Measurements from ENCODE around the gene LRIG3. TPM values are rescaled to one million over a fixed set of nuclear protein-coding genes. Genes with fewer than 3 reads are reported as not detected.

The LRIG3 gene
- total RNA-seq, 2 donors from 2014 or later, result 68.6 to 71.6 TPM

DNA sequence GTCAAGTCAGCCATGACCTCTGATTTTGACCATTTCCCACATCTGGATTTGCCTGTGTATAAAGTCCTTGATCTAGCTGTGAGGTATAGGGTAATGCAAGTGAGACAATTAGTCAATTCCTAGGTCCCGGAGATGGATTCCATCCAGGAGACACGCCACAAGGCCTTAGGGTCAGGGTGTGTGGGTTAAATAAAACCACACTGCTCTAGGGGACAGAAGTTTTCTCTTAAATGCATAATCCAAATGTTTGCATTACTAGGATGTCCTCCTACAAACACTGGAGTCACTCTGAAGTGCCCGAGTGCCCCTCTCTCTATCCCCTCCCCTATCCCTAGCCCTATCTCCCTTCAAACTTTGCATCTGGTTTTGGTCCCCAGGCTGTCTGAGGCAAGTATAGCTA lies 26.8 kb downstream of the LRIG3 start:
- Histone ChIP-seq H3K27me3 (no peaks in the 10 kb centered on the region), H3K9me3 (no peaks in the 10 kb centered on the region), H3K4me1 (peaks cover 49% of the 10 kb centered on the region), H3K4me3 (no peak overlapping the region), H3K36me3 (replicated peaks in 1 of 2; ENCODE audit: insufficient read depth in 1 of 2, low read depth in 2 of 2) (peaks cover 0 to 15% of the 10 kb centered on the region in 2 donors), H3K27ac (peak overlapping the region in 1 of 4 donors; percentile 6)
- WGBS, 2 donors, result 74 to 76% methylated on average over 3 of the region's 3 CpGs
- intact Hi-C loops (cut with DNase I), result no loop called here
- TF ChIP-seq, protein P1, sequence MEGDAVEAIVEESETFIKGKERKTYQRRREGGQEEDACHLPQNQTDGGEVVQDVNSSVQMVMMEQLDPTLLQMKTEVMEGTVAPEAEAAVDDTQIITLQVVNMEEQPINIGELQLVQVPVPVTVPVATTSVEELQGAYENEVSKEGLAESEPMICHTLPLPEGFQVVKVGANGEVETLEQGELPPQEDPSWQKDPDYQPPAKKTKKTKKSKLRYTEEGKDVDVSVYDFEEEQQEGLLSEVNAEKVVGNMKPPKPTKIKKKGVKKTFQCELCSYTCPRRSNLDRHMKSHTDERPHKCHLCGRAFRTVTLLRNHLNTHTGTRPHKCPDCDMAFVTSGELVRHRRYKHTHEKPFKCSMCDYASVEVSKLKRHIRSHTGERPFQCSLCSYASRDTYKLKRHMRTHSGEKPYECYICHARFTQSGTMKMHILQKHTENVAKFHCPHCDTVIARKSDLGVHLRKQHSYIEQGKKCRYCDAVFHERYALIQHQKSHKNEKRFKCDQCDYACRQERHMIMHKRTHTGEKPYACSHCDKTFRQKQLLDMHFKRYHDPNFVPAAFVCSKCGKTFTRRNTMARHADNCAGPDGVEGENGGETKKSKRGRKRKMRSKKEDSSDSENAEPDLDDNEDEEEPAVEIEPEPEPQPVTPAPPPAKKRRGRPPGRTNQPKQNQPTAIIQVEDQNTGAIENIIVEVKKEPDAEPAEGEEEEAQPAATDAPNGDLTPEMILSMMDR (IDR thresholded peaks at IDR 0.05), result no peak
- no peak for TF ChIP-seq POLR2A (IDR thresholded peaks at IDR 0.05)
- DNase-seq (no peak), ATAC-seq (no peak)

DNA sequence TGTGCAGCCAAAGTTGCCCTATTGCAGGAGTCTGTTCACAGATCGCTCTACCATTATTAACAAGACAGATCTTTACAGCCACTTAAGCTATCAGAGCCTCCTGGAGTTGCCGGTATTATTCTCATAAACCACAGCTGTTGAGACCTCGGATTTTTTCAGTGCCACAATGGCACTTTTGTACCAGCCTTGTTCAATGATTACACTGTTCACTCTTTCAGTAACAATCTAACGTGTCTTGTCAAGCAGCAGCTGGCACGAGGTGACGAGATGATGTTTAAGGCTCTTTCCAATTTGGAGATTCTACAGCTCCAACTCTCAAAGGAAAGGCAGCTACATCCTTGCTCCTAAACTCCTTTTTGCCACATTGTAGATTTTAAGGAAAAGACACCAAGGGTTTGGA lies 30.7 kb downstream of the LRIG3 start:
- no peak overlapping the region for H3K4me3 ChIP-seq
- DNase-seq (no peak), ATAC-seq (no peak)
- H3K27ac ChIP-seq, result no peak overlapping the region
- no peak for TF ChIP-seq POLR2A (IDR thresholded peaks at IDR 0.05)
- TF ChIP-seq, protein P1 (IDR thresholded peaks at IDR 0.05), result no peak
- H3K27me3 ChIP-seq, result no peaks in the 10 kb centered on the region
- no peaks in the 10 kb centered on the region for H3K9me3 ChIP-seq
- intact Hi-C loops (cut with DNase I), result no loop called here
- H3K36me3 ChIP-seq (replicated peaks in 1 of 2; ENCODE audit: insufficient read depth in 1 of 2, low read depth in 2 of 2), result peaks cover 10 to 43% of the 10 kb centered on the region in 2 donors
- 58 to 70% methylated on average over 6 of the region's 6 CpGs for WGBS, 2 donors
- peaks cover 19% of the 10 kb centered on the region for H3K4me1 ChIP-seq

DNA sequence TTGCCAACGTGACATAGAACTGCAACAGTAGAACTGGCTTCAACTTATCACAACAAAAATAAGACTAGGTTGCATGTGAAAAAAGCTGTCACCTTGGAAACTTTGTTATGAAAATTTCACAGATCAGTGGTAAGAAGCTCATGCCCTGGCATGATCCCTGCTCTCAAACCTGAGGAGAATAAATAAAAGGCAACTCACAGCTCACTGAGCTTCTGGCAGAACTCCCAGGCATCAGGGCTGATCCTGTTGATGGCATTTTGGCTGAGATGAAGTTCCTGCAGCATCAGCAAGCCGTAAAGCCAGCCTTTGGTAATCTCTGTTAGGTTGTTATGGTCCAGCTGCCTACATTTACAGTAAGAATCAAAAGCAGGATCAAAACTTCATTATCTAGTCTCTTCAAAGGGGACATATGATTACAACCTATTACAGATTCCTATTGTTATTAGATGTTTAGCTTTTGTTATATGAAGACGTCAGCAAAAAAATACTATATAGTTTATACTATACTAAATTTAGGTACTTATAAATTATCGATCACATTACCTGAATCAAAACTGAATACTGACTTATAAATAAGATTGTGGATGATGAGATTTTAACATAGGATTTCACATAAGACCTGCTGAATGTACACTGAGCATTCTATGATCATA lies 32.0 kb downstream of the LRIG3 start:
- ATAC-seq (peak; percentile 58), DNase-seq (peak; percentile 34 to 72 (median 64))
- Histone ChIP-seq H3K27me3 (no peaks in the 10 kb centered on the region), H3K4me3 (no peak overlapping the region), H3K9me3 (no peaks in the 10 kb centered on the region), H3K4me1 (peaks cover 6% of the 10 kb centered on the region), H3K27ac (no peak overlapping the region), H3K36me3 (replicated peaks in 1 of 2; ENCODE audit: insufficient read depth in 1 of 2, low read depth in 2 of 2) (peaks cover 10 to 43% of the 10 kb centered on the region in 2 donors)
- no peak for TF ChIP-seq POLR2A (IDR thresholded peaks at IDR 0.05)
- TF ChIP-seq, protein P1 (IDR thresholded peaks at IDR 0.05), result no peak
- intact Hi-C loops (cut with DNase I), result no loop called here
- WGBS, 2 donors, result 57 to 58% methylated on average over 4 of the region's 4 CpGs

DNA sequence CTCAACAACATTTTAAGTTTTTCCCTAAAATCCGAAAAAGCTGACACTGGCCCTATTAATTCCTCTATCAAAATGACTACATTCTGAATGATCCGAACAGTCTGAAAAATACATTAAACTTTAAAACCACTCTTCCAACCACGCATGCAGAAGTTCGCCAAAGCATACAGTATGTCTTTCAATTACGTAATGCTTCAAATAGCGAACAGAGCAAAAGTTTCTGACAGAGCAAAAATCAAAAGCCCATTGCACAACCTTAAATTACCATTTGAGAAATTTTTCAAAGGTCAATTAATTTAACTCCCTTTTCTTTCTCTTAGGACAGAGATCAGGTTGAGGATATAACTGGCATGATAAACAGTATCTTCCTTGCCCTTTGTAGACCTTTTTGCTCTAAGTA lies 33.2 kb downstream of the LRIG3 start:
- WGBS, 2 donors, result 89 to 92% methylated on average over 6 of the region's 6 CpGs
- ATAC-seq, result no peak
- TF ChIP-seq, protein P1 (IDR thresholded peaks at IDR 0.05), result no peak
- TF ChIP-seq POLR2A (IDR thresholded peaks at IDR 0.05), result no peak
- Histone ChIP-seq H3K27me3 (no peaks in the 10 kb centered on the region), H3K4me3 (no peak overlapping the region), H3K4me1 (peaks cover 8% of the 10 kb centered on the region), H3K9me3 (no peaks in the 10 kb centered on the region), H3K36me3 (replicated peaks in 1 of 2; ENCODE audit: insufficient read depth in 1 of 2, low read depth in 2 of 2) (peaks cover 18 to 47% of the 10 kb centered on the region in 2 donors), H3K27ac (no peak overlapping the region)
- intact Hi-C loops (cut with DNase I), result no loop called here
- DNase-seq, result no peak

DNA sequence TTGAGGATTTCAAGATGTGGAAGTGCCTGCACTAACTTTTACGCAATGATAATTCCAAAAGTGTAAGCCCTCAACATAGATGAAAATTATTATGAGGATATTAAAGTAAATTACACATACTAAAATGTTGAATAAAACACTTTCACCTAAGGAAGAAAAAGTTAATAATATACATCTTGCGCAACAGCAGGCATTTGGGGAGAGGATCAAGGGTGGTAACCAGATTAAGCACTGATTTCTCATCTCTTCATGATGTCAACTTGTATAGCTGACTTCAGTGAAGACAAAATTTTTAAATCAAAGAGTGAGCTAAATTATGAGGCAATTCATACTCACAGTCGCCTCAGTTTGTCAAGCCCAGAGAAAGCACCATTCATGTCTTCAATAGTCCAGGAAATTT lies 33.8 kb downstream of the LRIG3 start:
- no peak overlapping the region for H3K27ac ChIP-seq
- DNase-seq (no peak), ATAC-seq (no peak)
- intact Hi-C loops (cut with DNase I), result no loop called here
- peaks cover 18 to 48% of the 10 kb centered on the region in 2 donors for H3K36me3 ChIP-seq (replicated peaks in 1 of 2; ENCODE audit: insufficient read depth in 1 of 2, low read depth in 2 of 2)
- no peaks in the 10 kb centered on the region for H3K27me3 ChIP-seq
- no peak for TF ChIP-seq POLR2A (IDR thresholded peaks at IDR 0.05)
- TF ChIP-seq, protein P1 (IDR thresholded peaks at IDR 0.05), result no peak
- peaks cover 8% of the 10 kb centered on the region for H3K4me1 ChIP-seq
- H3K9me3 ChIP-seq, result no peaks in the 10 kb centered on the region
- WGBS, 2 donors, result 96 to 98% methylated on average over 3 of the region's 3 CpGs
- H3K4me3 ChIP-seq, result no peak overlapping the region
